Eye (tissue), 1 donor: ENCODE results near the gene MAPKAP1.
A peak's percentile ranks its signal among the peaks of the same experiment; 100 is the strongest.
"Not testable (repeated sequence)": the region's sequence is repeated elsewhere in the genome, so short reads cannot be mapped to it uniquely, and the experiment has no call there.

Experiments
- DNase-seq: peaks from one replicate; pipeline ENCODE4 v3.0.0-alpha.2; 2015

MAPKAP1 gene

GRCh38 chr9:125600194-125600593 is 106.8 kb downstream of the MAPKAP1 start:
- DNase-seq, result no peak

GRCh38 chr9:125594223-125594610 is 112.8 kb downstream of the MAPKAP1 start:
- no peak for DNase-seq

- no peak for DNase-seq
Measured at GRCh38 chr9:125593581-125594222, 113.3 kb downstream of the MAPKAP1 start.

GRCh38 chr9:125591888-125592287 is 115.1 kb downstream of the MAPKAP1 start:
- no peak for DNase-seq

- no peak for DNase-seq
Measured at GRCh38 chr9:125591245-125591644, 115.8 kb downstream of the MAPKAP1 start.

GRCh38 chr9:125589287-125589686 is 117.7 kb downstream of the MAPKAP1 start:
- DNase-seq, result no peak

GRCh38 chr9:125587819-125588460 is 119.1 kb downstream of the MAPKAP1 start:
- DNase-seq, result no peak

GRCh38 chr9:125586172-125586511 is 120.9 kb downstream of the MAPKAP1 start:
- DNase-seq, result no peak

GRCh38 chr9:125585503-125586171 is 121.4 kb downstream of the MAPKAP1 start:
- DNase-seq, result no peak

GRCh38 chr9:125580701-125581286 is 126.2 kb downstream of the MAPKAP1 start:
- no peak for DNase-seq

GRCh38 chr9:125579030-125579932 is 127.7 kb downstream of the MAPKAP1 start:
- no peak for DNase-seq

- DNase-seq, result peak; percentile 16
Measured at GRCh38 chr9:125574126-125574877, 132.7 kb downstream of the MAPKAP1 start.

- not testable (repeated sequence) for DNase-seq
Measured at GRCh38 chr9:125572461-125572860, 134.5 kb downstream of the MAPKAP1 start.

GRCh38 chr9:125571824-125572223 is 135.2 kb downstream of the MAPKAP1 start:
- not testable (repeated sequence) for DNase-seq

GRCh38 chr9:125570246-125570645 is 136.8 kb downstream of the MAPKAP1 start:
- DNase-seq, result no peak

- no peak for DNase-seq
Measured at GRCh38 chr9:125568621-125569020, 138.4 kb downstream of the MAPKAP1 start.

- DNase-seq, result not testable (repeated sequence)
Measured at GRCh38 chr9:125566051-125566450, 141.0 kb downstream of the MAPKAP1 start.

GRCh38 chr9:125565126-125565525 is 141.9 kb downstream of the MAPKAP1 start:
- DNase-seq, result no peak

GRCh38 chr9:125564631-125565030 is 142.4 kb downstream of the MAPKAP1 start:
- no peak for DNase-seq

GRCh38 chr9:125561509-125562148 is 145.4 kb downstream of the MAPKAP1 start:
- DNase-seq, result no peak

GRCh38 chr9:125559894-125560293 is 147.1 kb downstream of the MAPKAP1 start:
- DNase-seq, result no peak

GRCh38 chr9:125559194-125559593 is 147.8 kb downstream of the MAPKAP1 start:
- no peak for DNase-seq
